NCI-H446 treated with DMSO at 0.1 percent for 48 hours (cell line): Measurements from ENCODE around the gene FNIP2.
"Not testable (repeated sequence)": the region's sequence is repeated elsewhere in the genome, so short reads cannot be mapped to it uniquely, and the experiment has no call there.

Experiments
- DNase-seq: peaks from one replicate; lab custom pipeline; 2025; lab: John Stamatoyannopoulos, UW

The FNIP2 gene

GRCh38 chr4:158814636-158815330, 46.0 kb downstream of the FNIP2 start:
- DNase-seq: no peak

DNA sequence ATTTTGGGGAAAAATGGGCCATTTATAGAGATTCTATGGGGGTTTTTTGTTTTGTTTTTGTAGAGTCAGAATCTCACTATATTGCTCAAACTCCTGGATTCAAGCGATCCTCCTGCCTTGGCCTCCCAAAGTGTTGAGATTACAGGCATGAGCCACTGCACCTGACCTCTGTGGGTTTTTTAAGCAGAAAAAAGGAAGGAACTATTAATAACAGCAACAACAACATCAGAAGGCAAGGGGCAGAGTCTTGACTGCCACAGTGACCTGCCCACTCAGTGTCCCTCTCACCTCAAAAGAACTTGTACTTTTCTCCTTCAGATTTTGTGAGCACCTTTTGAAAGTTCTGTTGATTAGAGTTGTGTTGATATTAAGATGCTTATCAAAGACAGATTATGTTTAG, 48.1 kb downstream of the FNIP2 start:
- DNase-seq: no peak

DNA sequence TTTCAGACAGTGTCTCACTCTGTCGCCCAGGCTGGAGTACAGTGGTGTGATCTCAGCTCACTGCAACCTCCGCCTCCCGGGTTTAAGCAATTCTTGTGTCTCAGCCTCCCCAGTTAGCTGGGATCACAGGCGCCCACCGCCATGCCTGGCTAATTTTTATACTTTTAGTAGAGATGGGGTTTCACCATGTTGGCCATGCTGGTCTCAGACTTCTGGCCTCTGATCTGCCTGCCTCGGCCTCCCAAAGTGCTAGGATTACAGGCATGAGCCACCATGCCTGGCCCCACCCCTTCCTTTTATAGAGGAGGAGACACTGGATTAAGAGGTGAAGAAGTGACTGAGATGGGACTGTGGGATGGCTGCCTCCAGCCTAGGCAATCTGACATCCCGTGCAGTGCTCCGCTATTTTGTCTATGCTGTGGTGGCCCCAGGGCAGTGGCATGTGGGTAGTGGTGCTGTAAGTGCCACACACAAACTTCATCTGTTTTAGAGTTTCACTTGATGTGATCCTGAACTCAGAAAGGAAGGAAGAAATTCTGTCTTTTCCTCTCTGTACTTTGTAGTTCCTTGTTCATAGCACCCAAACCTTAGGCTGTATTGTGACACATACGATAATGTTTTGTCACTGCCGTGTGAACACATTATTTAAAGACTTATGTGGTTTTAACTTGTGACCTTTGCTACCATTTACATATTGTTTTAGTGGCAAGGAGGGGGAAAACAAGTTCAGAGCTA, 48.9 kb downstream of the FNIP2 start:
- DNase-seq: no peak

GRCh38 chr4:158818560-158819140, 49.8 kb downstream of the FNIP2 start:
- DNase-seq: no peak

- DNase-seq: no peak
Observed at GRCh38 chr4:158819942-158820786, 51.3 kb downstream of the FNIP2 start.

DNA sequence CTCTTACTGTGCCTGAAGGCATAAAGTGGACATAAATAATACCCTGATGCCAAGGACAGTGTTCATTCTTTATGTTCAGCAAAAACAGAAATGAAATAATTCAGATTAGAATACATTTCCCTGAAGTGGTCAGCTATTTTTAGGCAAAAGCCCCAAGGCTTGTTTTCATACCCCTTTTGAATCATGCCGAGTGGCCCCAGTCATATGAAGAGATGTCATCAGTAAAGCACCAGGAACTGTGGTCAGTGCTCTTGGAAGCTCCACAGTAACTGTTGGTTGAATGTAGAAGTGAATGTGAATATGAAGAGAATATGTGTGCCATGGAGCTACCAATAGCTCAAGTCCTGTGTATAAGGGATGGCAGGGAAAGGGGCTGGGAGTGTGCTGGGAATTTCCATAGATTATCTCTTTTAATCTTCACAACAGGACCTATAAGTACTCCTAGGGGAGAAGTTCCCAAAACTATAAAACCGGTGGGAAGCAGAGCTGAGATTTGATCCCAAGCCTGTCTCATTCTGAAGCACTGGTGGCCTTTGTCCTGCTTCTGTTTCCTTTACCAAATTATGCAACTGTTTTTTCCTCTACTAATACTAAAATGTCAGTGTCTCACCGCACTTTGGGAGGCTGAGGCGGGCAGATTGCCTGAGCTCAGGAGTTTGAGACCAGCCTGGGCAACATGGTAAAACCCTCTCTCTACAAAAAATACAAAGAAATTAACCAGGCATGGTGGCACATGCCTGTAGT, 52.6 kb downstream of the FNIP2 start:
- no peak for DNase-seq

DNA sequence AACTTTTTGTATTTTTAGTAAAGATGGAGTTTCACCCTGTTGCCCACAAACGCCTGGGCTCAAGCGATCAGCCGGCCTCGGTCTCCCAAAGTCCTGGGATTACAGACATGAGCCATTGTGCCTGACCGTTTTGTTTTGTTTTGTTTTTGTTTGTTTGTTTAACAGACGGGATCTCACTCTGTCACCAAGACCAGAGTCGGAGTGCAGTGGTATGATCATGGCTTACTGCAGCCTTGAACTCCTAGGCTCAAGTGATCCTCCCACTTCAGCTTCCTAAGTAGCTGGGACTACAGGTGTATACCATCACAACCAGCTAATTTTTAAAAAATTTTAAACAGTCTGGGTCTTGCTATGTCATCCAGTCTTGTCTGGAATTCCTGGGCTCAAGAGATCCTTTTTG, 53.5 kb downstream of the FNIP2 start:
- DNase-seq: no peak

- DNase-seq: no peak
Observed at GRCh38 chr4:158823461-158823873, 54.6 kb downstream of the FNIP2 start.

GRCh38 chr4:158824425-158825274, 55.8 kb downstream of the FNIP2 start:
- DNase-seq: no peak

- no peak for DNase-seq
Observed at GRCh38 chr4:158825433-158826036, 56.7 kb downstream of the FNIP2 start.

GRCh38 chr4:158826057-158826456, 57.2 kb downstream of the FNIP2 start:
- no peak for DNase-seq

DNA sequence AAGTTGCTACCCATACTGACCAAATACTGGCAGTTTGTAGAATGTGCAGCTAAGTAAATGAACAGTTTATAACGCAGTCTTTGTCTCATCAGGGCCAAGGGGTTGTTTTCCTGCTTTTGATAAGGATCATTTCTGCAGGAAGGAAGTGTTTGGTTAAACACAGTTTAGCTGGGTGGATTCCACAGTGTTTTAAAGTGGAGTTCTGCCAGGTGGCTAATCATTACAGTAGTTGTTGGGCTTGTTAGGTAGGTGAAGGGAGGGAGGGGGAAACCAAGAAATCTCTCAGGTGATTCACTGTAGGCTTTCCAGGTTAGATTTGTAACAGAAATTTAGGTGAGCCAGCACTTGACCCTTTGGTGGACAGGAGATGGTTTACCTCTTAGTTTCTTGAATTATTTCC, 58.1 kb downstream of the FNIP2 start:
- no peak for DNase-seq

- DNase-seq: no peak
Observed at GRCh38 chr4:158827543-158827981, 58.7 kb downstream of the FNIP2 start.

DNA sequence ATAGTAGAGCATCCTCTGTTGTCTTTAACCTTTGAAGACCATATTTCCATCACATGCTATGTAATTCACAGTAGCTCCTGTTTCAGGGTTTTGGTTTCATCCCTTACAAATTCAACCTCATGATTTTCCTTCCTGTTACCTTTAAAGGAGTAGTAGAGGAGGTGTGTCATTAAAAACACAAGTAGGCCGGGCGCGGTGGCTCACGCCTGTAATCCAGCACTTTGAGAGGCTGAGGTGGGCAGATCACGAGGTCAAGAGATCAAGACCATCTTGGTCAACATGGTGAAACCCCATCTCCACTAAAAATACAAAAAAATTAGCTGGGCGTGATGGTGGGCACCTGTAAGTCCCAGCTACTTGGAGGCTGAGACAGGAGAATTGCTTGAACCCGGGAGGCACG, 59.3 kb downstream of the FNIP2 start:
- DNase-seq: not testable (repeated sequence)

DNA sequence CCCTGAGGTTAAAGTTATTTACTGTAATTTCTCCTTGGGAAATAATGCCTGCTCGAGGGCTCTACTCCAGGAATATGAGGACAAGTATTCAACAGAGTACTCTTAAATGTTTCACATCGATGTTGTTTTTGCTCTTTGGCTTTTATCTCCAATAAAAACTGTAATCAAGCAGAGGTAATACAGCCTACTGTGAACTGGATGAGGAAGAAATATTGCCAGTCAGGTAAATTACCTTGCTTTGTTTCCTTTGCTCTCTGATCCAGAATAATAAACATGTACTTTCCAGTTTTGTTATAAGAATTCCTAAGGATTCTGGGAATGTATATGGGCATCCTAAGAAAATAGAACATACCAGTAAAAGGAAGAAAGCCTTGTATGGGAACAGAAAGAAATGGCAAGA, 60.4 kb downstream of the FNIP2 start:
- no peak for DNase-seq

DNA sequence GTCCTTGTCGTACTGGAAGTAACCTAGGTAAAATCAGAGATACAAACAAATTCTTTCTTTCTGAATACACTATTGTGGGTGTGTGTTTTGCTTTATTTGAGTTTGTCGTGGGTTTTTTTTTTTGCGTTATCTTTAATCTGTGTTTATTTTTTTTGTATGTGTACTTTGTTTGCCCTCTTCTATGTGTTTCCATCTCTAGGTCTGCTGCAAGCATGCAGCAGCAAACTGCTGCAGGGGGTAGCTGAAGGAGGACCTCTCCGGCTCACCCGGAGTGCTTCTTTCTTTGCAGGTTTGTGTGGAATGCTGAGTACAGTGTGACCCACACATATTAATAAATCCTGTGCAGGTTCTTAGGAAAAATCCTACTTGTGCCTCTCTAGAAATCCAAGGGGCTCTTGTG, 64.8 kb downstream of the FNIP2 start:
- no peak for DNase-seq

- DNase-seq: no peak
Observed at GRCh38 chr4:158835226-158836001, 66.6 kb downstream of the FNIP2 start.

GRCh38 chr4:158836002-158836369, 67.2 kb downstream of the FNIP2 start:
- DNase-seq: no peak

DNA sequence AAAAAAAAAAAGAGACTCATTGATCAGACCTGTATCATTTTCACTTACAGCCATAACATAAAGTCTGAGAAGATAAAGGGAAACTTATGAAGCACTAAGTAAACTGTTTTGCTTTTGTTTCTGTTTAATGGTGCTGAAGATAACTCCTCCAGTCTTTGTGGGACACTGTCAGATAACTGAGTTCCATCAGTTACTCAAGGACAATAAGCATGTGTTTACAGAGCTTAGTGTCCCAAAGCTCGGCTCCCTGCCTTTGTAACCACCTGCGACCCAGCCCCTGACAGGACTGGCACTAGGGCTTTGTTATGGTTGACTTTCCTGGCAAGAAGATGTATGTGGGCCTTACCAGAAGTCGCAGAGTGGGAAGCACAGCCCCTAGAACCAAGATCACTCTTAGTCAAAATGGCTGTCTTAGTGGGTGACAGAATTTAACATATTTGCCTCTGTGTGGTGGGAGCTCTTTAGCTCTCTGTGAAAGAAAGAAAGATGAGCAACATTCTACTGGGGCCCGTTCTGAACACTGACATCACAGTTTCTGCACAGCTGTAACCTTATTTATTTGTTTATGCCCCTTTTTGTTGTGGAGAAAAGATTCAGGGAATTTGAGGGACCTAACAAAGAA, 68.1 kb downstream of the FNIP2 start:
- no peak for DNase-seq
